DND-41 (cell line): ENCODE results near the gene SLC16A12.

ENCODE experiments used
- ATAC-seq: fragments of 200-7000 bp; cut with Tn5 transposase; 3 replicates; pipeline ENCODE4 v1.9.1; 2021; ENCODE audit warnings: low read depth; ENCODE audit not compliant: insufficient read depth
- DNase-seq: peaks from one replicate; pipeline ENCODE4 v3.0.0-alpha.2; 2020
- H2AFZ ChIP-seq: 2 replicates; pipeline ENCODE4 v1.6.0; 2012; ENCODE audit warnings: low read depth, low read length
- H3K27ac ChIP-seq: 2 replicates; pipeline ENCODE4 v1.5.1; 2012; ENCODE audit warnings: low read length, inconsistent platforms
- H3K27me3 ChIP-seq: fragments of 200-600 bp; sonication (generic); 2 replicates; pipeline ENCODE4 v1.6.0; 2012; ENCODE audit warnings: low read length, mild to moderate bottlenecking, inconsistent platforms; ENCODE audit not compliant: insufficient read depth, poor library complexity
- H3K36me3 ChIP-seq: 2 replicates; pipeline ENCODE4 v1.5.1; 2012; ENCODE audit warnings: low read length, inconsistent platforms; ENCODE audit not compliant: insufficient read depth
- H3K4me1 ChIP-seq: 2 replicates; pipeline ENCODE4 v1.5.1; 2012; ENCODE audit warnings: mild to moderate bottlenecking, low read length; ENCODE audit not compliant: insufficient read depth
- H3K4me2 ChIP-seq: 2 replicates; pipeline ENCODE4 v1.6.0; 2012; ENCODE audit warnings: mild to moderate bottlenecking, moderate library complexity, low read length, inconsistent platforms; ENCODE audit not compliant: insufficient read depth
- H3K4me3 ChIP-seq, 2 experiments: fragments of 200-600 bp in 1 of 2; shearing (Covaris generic) in 1 of 2; 2 replicates each; pipeline ENCODE4 v1.5.1; 2012 to 2016; ENCODE audit warnings: inconsistent platforms in 2 of 2, low read length in 2 of 2, mild to moderate bottlenecking in 2 of 2, low read depth in 1 of 2, moderate library complexity in 1 of 2
- H3K79me2 ChIP-seq: 2 replicates; pipeline ENCODE4 v1.6.0; 2012; ENCODE audit warnings: low read length, inconsistent platforms; ENCODE audit not compliant: insufficient read depth
- H3K9ac ChIP-seq: 2 replicates; pipeline ENCODE4 v1.6.0; 2012; ENCODE audit warnings: low read depth, mild to moderate bottlenecking, inconsistent platforms, low read length, moderate library complexity
- H3K9me3 ChIP-seq: 2 replicates; pipeline ENCODE4 v1.5.1; 2012; ENCODE audit warnings: low read length, moderate library complexity, mild to moderate bottlenecking, inconsistent platforms; ENCODE audit not compliant: insufficient read depth, severe bottlenecking
- H4K20me1 ChIP-seq: 2 replicates; pipeline ENCODE4 v1.6.0; 2012; ENCODE audit warnings: low read length; ENCODE audit not compliant: insufficient read depth
- EZH2 ChIP-seq: IDR thresholded peaks from 3 replicates; pipeline ENCODE4 v1.6.1; 2012; ENCODE audit warnings: borderline replicate concordance, low read depth, mild to moderate bottlenecking, moderate library complexity, low read length, inconsistent platforms; ENCODE audit not compliant: severe bottlenecking
- TF ChIP-seq, protein P1 (sequence below): IDR thresholded peaks from 2 replicates; pipeline ENCODE4 v1.5.1; 2012; ENCODE audit warnings: borderline replicate concordance, low read length, moderate library complexity, mild to moderate bottlenecking; ENCODE audit not compliant: poor library complexity, severe bottlenecking; ENCODE audit errors: extremely low read depth

Gene SLC16A12

DNA sequence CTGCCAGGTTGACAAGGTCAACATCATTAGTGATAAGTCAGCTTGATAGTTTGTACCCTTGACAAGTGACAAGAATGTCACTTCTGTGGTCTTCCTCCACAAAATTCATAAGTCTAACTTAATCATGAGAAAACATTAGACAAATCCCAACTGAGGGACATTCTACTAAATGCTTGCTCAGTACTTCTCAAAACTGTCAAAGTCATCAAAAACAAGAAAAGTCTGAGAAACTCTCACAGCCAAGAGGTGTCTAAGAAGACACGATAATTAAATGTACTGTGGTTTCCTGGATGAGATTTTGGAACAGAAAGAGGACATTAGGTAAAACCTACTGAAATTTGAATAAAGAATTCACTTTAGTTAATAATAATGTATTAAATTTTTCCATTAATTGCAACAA is 29.8 kb upstream of the SLC16A12 start:
- no peaks in the 10 kb centered on the region for H3K36me3 ChIP-seq
- TF ChIP-seq, protein P1, sequence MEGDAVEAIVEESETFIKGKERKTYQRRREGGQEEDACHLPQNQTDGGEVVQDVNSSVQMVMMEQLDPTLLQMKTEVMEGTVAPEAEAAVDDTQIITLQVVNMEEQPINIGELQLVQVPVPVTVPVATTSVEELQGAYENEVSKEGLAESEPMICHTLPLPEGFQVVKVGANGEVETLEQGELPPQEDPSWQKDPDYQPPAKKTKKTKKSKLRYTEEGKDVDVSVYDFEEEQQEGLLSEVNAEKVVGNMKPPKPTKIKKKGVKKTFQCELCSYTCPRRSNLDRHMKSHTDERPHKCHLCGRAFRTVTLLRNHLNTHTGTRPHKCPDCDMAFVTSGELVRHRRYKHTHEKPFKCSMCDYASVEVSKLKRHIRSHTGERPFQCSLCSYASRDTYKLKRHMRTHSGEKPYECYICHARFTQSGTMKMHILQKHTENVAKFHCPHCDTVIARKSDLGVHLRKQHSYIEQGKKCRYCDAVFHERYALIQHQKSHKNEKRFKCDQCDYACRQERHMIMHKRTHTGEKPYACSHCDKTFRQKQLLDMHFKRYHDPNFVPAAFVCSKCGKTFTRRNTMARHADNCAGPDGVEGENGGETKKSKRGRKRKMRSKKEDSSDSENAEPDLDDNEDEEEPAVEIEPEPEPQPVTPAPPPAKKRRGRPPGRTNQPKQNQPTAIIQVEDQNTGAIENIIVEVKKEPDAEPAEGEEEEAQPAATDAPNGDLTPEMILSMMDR: no peak
- no peak for TF ChIP-seq EZH2
- H3K27ac ChIP-seq: no peak overlapping the region
- H3K4me2 ChIP-seq: no peak overlapping the region
- no peaks in the 10 kb centered on the region for H3K9me3 ChIP-seq
- H4K20me1 ChIP-seq: no peaks in the 10 kb centered on the region
- ATAC-seq (no peak), DNase-seq (no peak)
- no peak overlapping the region for H3K4me3 ChIP-seq
- no peak overlapping the region for H3K9ac ChIP-seq
- H3K79me2 ChIP-seq: no peaks in the 10 kb centered on the region
- no peaks in the 10 kb centered on the region for H3K4me1 ChIP-seq
- H2AFZ ChIP-seq: no peak overlapping the region
- peaks cover 6% of the 10 kb centered on the region for H3K27me3 ChIP-seq

DNA sequence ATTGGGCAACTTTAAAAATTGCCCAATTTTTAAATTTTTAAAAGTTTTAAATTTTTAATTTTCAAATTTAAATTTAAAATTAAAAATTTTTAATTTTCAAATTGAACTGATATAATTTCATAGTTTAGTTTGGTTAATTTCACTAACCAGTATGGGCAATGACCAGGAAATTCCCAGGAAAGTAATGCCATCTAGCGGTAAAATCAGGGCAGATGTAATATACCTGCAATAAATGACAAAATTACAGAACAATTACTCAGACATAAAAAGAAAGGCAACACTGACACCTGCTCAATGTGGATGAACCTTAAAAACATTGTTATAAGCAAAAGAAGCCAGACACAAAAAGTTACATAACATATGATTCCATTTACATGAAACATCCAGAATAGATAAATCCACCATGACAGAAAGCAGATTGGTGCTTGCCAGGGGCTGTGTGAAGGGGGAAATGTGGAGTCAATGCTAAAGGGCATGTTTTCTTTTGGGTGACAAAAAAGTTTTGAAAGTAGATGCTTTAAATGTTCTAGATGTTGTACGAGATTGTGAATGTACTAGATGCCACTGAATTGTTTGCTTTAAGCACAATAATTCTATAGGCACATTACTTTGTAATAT is 28.6 kb upstream of the SLC16A12 start:
- Histone ChIP-seq H3K4me2 (no peak overlapping the region), H3K27me3 (peaks cover 6% of the 10 kb centered on the region), H3K36me3 (no peaks in the 10 kb centered on the region), H3K9ac (no peak overlapping the region), H3K4me3 (no peak overlapping the region), H2AFZ (no peak overlapping the region), H3K4me1 (no peaks in the 10 kb centered on the region), H3K79me2 (no peaks in the 10 kb centered on the region), H4K20me1 (no peaks in the 10 kb centered on the region), H3K9me3 (no peaks in the 10 kb centered on the region), H3K27ac (no peak overlapping the region)
- TF ChIP-seq EZH2: no peak
- TF ChIP-seq, protein P1: peak; percentile 83
- ATAC-seq (peak; percentile 89), DNase-seq (peak; percentile 9)

DNA sequence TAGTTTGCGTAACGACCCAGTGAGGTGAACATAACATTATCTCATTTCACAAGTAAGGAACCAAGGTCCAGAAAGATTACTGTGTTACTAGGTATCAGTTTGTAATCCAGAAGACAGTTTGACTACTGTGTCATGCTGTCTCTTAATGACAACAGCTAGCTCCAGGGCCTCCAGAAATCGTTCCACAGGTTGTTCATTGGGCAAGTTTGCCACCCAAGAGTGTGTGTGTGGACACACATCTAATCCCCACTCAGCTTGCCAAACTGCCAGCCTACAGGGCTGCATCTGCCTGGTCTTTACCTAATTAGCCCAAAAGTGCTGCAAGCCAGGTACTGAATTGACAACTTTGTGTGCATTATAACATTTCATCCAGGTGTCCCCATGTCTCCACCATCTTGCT is 27.9 kb upstream of the SLC16A12 start:
- no peak overlapping the region for H3K27ac ChIP-seq
- H3K36me3 ChIP-seq: no peaks in the 10 kb centered on the region
- TF ChIP-seq, protein P1: no peak
- no peak for TF ChIP-seq EZH2
- H3K9ac ChIP-seq: no peak overlapping the region
- DNase-seq (no peak), ATAC-seq (no peak)
- H2AFZ ChIP-seq: no peak overlapping the region
- no peaks in the 10 kb centered on the region for H3K9me3 ChIP-seq
- no peaks in the 10 kb centered on the region for H4K20me1 ChIP-seq
- no peak overlapping the region for H3K4me2 ChIP-seq
- no peak overlapping the region for H3K4me3 ChIP-seq
- peaks cover 6% of the 10 kb centered on the region for H3K27me3 ChIP-seq
- no peaks in the 10 kb centered on the region for H3K79me2 ChIP-seq
- H3K4me1 ChIP-seq: no peaks in the 10 kb centered on the region
